Activated T-cell treated with anti-CD3 and anti-CD28 coated beads for 4 hours (primary cell): ENCODE results near the gene ELAVL3.
"Not testable (repeated sequence)": the region's sequence is repeated elsewhere in the genome, so short reads cannot be mapped to it uniquely, and the experiment has no call there.

ENCODE experiments used
- DNase-seq: peaks from one replicate; pipeline ENCODE4 v3.0.0-alpha.2; 2020

ELAVL3 gene

DNA sequence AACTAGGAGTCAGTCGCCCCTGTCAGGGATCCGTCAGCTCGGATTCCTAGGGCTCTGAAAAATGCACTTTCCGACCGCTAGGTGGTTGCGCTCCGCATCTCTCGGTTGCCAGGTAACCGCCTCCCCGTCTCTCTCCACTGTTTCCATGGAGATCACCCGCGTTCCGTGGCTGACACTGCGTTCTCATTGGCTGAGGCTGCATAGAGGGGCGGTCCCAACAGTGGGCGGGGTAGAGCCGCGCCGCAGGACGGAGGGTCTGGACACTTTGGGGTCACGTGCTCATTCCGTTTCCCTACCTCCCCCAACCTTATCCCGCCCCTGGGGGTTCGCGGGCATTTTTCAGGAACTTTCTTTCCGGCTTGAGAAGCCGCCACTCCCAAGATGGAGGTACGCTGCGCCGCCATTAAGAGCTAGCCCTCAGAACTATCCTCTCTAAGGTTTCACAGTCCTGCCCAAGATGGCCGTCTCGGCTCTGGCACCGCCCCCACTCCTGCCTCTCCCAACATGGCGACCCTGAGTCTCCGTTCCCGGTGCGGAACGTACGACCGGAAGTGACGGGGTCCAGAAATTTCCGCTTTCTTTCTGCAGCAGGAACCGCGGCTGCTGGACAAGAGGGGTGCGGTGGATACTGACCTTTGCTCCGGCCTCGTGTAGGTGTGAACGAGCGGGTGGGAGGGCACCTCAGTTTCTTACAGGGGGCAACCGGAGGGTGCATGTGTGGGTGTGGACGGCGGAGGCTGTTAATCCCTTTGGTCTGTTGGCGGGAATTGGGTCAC, 45.6 kb downstream of the ELAVL3 start, which contains the start of the genes ODAD3 and PRKCSH:
Gene ODAD3, minus strand, starts transcription at position 65 of the 776 bp plus-strand sequence. CDS start 105 bp downstream, outside the sequence.
Gene PRKCSH, plus strand, starts transcription at position 579 of the 776 bp plus-strand sequence. CDS start 483 bp downstream, outside the sequence.
- peak; percentile 95 for DNase-seq

DNA sequence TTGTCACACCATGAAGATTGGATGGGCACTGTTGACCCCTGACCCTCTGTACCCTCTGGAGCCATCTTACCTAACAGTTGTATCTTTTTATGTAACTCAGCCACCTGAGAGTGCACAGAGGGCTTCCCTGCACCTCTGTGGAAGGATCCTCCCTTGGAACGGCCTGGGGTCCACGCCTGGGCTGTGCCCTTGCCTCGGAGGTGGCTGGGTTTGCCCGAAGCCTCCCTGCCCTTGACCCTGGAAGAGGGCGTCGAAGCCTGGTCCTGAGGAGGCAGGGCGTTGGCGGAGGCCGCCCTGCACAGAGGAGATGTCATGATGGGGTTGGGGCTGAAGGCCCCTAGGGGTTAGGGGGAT, 46.2 kb downstream of the ELAVL3 start:
- no peak for DNase-seq

DNA sequence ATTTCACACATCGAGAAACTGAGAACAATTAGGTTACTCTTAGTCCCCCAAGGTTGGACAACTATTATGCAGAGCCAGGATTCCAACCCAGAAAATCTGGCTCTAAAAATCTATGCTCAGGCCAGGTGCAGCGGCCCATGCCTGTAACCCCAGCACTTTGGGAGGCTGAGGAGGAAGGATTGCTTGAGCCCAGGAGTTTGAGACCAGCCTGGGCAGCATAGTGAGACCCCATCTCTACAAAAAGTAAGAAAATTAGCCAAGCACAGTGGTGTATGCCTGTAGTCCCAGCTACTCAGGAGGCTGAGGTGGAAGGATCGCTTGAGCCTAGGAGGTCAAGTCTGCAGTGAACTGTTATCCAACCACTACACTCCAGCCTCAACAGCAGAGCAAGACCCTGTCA, 47.3 kb downstream of the ELAVL3 start:
- not testable (repeated sequence) for DNase-seq

DNA sequence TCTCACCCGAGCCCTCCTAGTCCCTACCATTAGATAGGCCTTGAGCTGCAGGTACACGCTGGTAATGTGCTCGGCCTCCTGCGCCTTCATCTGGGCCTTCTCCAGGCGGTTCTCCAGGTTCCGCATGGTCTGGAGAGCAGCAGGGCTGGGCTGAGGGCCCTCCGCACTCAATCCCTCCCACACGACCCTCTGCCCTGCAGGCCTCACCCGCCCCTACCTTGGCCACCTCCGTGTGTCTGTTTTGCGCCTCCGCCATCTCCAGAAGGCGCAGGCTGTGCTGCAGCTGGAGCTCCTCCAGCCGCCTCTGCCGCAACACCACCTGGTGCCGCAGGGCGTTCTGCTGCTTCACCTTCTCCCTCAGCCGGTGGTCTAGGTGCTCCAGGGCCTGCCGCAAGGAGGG, 54.2 kb downstream of the ELAVL3 start:
- DNase-seq = no peak

DNA sequence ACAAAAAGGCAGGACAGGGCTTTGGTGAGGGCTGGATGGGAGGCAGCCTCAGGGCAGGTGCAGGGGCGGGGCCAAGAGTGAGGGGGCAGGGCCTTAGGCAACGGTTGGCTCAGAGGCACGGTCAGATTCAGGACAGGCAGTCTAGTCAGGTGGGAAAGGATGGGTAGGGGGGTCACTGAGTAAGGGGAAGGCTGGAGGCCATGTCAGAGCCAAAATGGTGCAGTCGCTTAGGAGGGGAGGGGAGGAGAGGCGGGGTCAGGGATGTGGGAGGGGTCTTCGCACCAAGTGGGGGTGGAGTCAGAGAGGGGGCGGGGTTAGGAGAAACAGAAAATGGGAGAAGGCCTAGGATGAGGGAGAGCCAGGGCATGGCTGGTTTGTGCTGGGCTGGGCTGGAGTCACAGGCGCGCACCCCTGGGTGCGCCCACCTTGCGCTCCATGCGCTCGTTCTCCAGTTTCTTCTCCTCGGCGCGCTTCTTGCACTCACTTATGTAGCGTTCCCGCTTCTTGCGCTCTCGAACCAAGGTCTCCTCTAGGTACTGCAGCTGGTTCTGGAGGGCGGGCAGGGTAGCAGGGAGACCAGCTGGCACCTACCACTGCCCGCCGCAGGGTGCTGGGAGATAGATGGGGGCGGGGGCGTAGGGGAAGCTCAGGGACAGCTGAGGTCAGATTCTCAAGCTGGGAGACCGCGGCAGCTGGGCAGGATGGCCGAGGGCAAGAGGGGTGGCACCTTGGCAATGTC, 55.0 kb downstream of the ELAVL3 start:
- no peak for DNase-seq

DNA sequence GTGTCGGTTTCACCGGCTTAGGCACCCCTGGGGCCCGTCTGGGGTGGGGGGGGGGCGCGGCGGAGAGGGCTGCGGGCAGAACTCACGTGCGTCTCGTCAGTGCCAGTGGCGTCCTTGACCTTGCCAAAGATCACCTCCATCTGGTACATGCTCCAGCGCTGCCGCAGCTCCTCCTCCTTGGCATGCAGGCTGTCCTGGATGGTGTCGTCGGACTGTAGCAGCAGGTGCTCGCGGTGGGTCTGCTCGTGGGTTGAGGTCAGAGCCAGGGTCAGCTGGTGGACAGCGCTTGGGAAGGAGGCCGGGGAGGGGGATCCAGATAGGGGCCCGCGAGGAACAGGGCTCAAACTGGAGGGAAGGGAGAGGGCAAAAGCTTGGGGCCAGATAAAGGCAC, 57.1 kb downstream of the ELAVL3 start:
- no peak for DNase-seq

DNA sequence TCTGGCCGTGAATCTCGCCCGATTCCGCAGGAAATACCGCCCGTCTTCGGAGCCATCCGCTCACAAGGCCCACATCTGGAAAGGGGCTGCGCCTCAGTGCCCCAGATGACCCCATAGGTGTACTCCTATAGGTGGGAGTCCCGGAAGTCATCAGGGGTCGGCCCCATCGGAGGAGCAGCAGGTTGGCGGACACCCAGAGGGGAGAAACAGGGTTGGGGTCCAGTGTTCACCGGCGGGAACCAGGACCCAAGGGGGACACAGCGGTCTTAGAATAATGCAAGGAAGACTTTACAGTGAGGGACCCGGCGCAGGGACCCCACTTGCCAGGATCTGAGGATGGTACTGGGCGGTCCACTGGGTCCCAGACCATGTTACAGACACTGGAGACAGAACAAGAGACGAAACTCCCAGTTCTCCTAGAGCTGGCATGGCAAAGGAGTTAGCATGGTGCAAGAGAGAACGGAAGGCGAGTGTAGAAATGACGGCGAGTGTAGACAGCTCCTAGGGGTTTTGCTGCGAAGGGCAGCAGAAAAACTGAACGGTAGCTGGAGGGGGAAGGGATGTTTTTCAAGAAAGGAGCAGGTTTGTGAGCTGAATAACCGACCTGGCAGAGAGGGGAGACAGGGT, 57.6 kb downstream of the ELAVL3 start:
- no peak for DNase-seq

DNA sequence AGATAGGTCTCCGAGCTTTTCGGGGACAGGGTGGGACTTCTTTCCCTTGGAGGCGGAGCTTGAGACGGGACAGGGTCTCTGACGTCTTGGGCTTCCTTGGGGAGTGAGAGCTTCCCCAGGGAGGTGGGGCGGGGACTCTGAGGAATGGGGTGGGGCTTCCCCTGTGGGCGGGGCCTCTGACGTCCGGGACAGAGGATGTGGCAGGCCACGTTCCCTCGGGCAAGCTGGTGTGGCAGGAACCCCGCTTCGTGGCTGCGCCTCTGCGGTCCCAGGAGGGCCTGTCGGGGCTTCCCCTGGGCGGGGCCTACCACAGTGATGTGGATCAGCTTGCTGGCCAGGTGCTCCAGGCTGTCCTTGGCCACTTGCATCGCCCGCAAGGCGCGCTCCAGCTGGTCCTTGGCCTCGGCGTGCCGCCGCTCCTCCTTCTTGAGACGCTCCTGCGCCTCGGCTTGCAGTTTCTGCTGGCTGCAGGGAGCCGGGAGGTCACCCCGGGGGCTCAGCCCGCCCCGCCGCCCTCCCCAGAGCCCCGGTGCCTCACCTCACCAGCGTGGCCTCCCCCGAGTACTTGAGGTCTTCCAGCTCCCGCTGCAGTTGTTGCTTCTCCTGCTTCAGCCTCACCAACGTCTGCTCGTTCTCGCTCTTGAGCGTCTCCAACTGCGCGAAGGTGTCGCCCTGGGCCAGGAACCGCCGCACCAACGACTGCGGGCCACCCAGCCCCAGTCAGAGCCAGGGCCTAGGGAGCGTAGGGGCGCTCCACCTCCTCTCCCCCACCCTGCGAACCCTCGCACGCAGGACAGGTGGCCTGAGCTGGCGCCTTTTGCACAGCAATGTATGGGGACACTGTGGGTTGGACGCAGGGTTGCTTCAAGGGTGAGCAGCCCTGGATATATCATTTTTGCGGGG, 58.4 kb downstream of the ELAVL3 start:
- DNase-seq = peak; percentile 35

DNA sequence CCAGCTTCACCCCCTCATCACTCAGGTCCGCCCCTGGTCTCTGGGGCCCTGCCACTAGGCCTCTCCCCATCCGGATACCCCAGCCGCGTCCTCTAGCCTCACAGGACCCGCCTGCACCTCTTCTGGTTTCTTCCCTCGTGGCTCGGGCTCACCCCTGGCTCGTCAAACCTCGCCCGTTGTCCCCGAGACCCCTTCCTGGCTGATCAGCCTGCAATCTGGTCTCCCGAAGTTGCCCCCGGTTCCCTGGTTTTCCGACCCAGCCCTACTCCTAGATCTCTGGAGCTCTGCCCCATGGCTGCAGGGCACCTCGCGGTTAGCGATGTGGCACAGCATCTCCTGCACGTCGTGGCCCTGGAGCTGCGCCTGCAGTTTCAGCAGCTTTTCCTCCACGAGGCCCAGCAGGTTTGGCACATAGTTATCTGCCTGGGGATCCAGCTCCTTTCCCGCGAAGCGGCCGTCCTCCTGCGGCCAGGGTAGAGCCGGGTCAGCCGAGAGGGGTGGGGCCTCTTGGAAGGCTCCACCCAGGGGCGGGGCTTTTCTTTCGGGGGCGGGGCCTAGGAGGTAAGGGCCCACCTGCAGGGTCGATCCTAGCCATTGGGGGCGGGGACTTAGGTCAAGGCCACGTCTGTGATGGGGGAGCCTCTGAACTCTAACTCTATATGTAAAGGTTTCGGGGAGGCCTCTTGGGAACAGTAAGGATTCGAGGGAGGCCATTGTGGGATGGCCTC, 59.3 kb downstream of the ELAVL3 start:
- DNase-seq = peak; percentile 18

DNA sequence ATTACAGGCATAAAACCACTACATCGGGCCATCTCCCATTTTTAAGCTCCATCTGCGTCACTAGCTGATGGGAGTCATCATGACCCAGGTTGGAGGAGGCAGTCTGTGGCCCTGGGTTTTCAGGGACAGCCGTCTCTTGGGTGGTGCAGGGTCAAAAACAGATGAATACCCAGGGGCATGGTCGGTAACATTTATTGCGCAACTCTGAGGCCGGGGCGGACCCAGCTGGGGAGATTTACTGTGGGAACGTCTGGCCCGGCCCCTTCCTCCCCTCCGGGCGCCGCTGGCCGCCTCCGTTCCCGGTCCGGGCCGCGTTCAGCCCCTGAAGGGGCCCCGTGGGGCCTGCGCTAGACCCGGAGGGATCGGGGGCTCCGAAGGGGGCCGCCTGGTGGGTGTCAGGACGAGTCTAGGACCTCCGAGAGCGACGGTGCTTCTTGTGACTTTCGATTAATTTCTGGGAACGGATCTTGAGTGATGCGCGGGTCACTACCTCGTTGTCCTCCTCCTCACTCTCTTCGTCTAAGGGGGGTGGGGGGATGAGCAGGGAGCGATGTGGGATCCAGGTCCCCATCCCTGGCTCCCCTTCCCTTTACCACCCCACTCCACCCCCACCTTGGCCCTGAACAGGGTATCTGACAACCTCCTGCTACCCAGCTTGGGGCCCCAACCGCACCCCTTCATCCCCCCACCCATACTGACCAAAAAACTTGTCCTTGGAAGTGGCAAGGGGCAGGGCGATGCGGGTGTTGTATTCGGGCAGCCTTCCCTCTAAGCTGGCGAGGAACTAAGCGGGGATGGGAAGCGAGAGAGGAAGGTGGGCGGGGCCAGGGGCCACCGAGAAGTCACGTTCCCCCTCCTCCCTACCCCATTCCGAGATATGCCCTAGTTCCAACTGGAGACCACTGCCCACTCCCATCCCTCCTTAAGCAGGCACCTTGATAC, 60.1 kb downstream of the ELAVL3 start:
- DNase-seq = no peak

DNA sequence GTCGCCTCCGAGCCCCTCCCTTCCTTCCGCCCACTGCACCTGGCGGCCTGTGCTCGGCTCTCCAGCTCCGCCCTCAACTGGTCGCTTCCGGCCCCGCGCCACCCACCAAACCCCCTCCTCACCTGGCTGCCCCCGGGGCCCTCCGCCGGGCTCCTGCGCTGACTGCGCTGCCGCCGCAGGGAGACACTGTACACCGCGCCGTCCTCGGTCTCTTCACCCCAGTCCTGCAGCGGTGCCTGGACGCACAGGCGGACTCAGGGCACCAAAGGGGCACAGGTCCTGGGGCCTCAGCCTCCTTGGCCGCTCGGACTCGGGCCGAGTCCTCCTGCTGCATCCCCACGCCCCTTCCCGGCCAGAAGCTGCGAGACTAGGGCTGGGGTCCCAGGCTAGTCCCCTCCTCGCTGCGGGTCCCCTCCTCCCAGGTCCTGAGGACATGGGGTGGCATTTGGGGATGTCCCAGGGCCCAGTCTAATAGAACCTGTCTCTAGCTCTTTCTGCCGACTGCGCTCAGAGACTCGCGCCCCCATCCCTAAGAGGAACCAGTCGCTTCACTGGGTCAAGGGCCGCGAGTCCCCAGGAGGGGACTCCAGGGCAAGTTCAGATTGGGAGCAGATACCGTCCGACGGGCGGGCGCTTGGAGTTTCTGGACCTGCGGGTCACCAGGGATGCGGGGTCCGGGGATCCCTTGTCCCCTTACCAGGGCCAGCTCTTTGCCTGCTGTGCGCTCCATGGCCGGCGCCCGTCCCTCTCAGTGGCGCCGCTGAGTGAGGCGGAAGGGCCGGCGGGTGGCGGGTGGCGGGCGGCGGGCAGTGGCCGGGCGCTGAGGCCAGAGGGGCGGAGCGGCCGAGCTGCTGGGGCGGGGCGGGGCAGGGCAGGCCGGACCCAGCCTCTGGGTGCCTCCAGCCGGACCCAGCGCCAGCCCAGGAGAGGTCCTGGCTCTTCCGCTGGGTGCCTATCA, 62.0 kb downstream of the ELAVL3 start, which contains the start of gene RGL3:
Gene RGL3, minus strand, starts transcription at position 766 of the 958 bp plus-strand sequence. Its CDS starts 36 bp downstream, at position 730.
- DNase-seq = no peak

DNA sequence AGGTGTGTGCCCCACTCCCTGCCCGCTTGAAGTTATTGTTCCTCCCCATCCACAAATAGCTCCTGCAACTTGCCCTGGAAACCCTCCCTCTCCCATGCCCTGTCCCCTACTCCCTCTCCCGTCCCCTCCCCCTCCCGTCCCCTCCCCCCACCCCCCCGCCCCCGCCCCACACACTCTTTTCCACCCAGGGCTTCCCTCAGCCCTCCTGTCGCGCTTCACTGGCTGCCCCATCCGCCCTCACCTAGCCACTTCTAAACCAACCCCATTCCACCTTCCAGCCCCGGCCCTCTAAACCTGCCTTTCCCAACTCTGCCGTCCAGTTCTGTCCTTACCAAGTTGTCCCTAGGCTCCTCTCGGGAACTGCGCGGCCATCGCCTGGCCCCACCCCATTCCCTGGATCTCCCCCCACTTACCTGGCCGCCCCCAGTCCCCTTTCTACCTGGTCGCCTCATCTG, 62.7 kb downstream of the ELAVL3 start:
- DNase-seq = no peak

DNA sequence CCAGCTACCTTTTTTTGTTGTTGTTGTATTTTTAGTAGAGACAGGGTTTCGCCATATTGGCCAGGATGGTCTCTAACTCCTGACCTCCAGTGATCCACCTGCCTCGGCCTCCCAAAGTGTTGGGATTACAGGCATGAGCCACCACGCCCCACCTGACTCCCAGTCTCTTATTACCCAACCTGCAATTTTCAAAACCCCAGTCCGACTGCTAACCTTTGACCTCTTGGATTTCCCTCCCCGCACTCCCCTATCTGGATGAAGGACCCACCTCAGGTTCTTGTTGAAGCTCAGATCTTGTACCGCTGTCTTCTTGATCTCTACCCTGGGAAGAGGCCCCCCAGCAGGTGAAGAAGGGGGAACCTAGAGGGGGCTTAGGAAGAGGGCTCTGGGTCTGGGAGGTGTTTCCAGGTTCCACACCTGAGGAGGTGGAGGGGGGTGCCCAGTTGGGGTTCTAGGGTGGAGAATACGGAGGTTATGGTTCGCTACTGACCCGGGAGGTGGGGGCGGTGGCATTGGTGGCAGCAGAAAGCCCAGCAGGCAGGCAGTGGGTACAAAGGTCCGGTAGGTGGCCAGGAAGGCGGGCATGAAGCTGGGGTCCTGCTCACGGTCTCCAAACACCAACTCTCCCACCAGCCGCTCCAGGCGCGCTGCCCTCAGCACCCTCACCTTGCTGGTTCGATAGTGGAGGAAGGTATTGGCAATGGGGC, 64.3 kb downstream of the ELAVL3 start:
- DNase-seq = no peak

DNA sequence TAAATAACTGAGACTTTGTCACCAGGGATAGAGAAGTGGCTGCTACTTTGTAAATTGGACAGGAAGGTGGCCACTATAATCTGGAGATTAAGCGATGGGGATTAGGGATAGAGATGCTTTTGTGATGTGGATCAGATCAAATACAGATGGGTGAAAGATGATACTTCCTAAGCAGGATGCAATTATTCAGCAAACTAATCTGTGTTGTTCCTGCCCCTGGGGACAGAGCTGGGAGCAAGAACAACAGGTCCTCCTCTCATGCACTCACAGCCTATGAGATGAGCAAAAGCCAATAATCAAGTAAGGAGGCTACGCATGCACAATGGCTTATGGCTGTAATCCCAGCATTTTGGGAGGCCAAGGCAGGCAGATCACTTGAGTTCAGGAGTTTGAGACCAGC, 66.3 kb downstream of the ELAVL3 start:
- DNase-seq = no peak

DNA sequence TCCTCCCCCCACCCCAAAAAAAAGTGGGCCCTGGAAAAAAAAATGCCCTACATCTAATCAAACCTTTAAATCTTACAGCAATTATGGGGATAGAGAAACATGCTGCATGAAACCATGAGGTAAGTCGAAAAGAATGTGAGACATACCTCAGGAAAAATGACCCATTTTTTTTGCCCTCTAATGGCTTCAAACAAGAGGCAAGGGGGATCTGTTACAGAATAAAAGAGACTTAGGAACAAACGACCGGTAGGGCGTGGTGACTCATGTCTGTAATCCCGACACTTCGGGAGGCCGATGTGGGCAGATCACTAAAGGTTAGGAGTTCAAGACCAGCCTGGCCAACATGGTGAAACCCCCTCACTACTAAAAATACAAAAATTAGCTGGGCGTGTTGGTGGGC, 70.2 kb downstream of the ELAVL3 start:
- DNase-seq = no peak

DNA sequence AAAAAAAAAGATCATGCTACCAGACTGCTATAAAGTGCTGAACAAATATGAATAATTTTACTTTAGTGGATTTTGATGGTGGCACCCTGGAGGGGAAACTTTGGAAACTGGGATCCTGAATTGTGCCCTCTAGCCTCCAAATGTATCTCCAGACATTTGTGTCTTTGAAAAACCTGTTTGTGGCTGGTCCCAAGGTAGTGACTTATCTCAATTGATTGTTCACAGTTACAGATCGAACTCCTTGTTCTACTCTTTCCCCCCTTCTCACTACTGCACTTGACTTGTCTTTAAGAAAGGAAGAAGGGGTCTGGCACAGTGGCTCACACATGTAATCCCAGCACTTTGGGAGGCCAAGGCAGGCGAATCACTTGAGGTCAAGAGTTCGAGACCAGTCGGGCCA, 72.3 kb downstream of the ELAVL3 start:
- no peak for DNase-seq

DNA sequence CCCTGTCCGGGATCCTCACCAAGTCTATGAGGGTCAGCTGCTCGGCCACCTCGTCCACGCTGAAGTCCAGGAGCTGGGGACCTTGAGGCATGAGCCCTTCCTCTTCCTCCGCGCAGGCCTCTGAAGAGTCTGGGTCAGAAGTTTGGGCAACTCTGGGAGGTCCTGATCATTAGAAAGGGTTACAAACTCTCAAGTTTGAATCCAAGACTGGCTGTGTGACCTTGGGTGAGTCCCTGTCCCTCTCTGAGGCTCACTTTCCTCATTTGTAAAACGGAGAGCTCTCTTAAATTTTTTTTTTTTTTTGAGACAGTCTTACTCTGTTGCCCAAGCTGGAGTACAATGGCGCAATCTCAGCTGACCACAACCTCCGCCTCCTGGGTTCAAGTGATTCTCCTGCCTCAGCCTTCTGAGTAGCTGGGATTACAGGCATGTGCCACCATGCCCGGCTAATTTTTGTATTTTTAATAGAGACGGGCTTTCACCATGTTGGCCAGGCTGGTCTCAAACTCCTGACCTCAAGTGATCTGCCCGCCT, 74.1 kb downstream of the ELAVL3 start:
- DNase-seq = not testable (repeated sequence)
